K562 (cell line): ENCODE measurements around the gene TRNT1. TPM values are rescaled to one million over a fixed set of nuclear protein-coding genes. Genes with fewer than 3 reads are reported as not detected.
A peak's percentile ranks its signal among the peaks of the same experiment; 100 is the strongest.

Experiments
- DMBX1 ChIP-seq: fragments of 250-450 bp; sonication (Bioruptor Pico); IDR thresholded peaks from 2 replicates; pipeline ENCODE4 v1.8.0; 2022; ENCODE audit warnings: inconsistent platforms, mild to moderate bottlenecking, moderate library complexity, borderline replicate concordance
- FOXK1 ChIP-seq: sonication (generic); formaldehyde crosslinking; IDR thresholded peaks from 2 replicates; pipeline ENCODE4 v1.8.0; 2022; ENCODE audit warnings: missing genetic modification reagents, mild to moderate bottlenecking, borderline replicate concordance
- IRF9 ChIP-seq: fragments of 450-650 bp; IDR thresholded peaks from 2 replicates; pipeline ENCODE4 v1.6.1; 2016; ENCODE audit warnings: missing biosample characterization, missing genetic modification characterization
- JUNB ChIP-seq: fragments of 450-650 bp; formaldehyde crosslinking; conservative IDR thresholded peaks from 2 replicates; pipeline ENCODE4 v1.4.0; 2020; ENCODE audit warnings: mild to moderate bottlenecking
- MAFG ChIP-seq: fragments of 450-650 bp; conservative IDR thresholded peaks from 2 replicates; pipeline ENCODE4 v1.6.1; 2016; ENCODE audit warnings: missing genetic modification characterization, missing compliant biosample characterization
- MEF2A ChIP-seq: IDR thresholded peaks from 2 replicates; pipeline ENCODE4 v1.6.1; 2011; ENCODE audit warnings: low read depth, mild to moderate bottlenecking, low read length, moderate library complexity; ENCODE audit not compliant: control insufficient read depth
- MEIS2 ChIP-seq: fragments of 450-650 bp; IDR thresholded peaks from 2 replicates; pipeline ENCODE4 v1.6.1; 2014; ENCODE audit warnings: mild to moderate bottlenecking; ENCODE audit not compliant: partially characterized antibody
- POU5F1 ChIP-seq: fragments of 150-350 bp; IDR thresholded peaks from 2 replicates; pipeline ENCODE4 v1.6.1; 2014; ENCODE audit warnings: borderline replicate concordance, low read length, low read depth, mild to moderate bottlenecking; ENCODE audit not compliant: partially characterized antibody
- RERE ChIP-seq: sonication (generic); formaldehyde crosslinking; IDR thresholded peaks from 2 replicates; pipeline ENCODE4 v1.8.0; 2023; ENCODE audit warnings: missing genetic modification reagents, mild to moderate bottlenecking, borderline replicate concordance
- RREB1 ChIP-seq: fragments of 250-450 bp; sonication (Bioruptor Pico); IDR thresholded peaks from 2 replicates; pipeline ENCODE4 v1.4.0; 2020
- ZBTB49 ChIP-seq: sonication (generic); formaldehyde crosslinking; IDR thresholded peaks from 2 replicates; pipeline ENCODE4 v1.8.0; 2022; ENCODE audit warnings: missing genetic modification reagents, mild to moderate bottlenecking, borderline replicate concordance
- ZNF212 ChIP-seq: fragments of 450-650 bp; formaldehyde crosslinking; IDR thresholded peaks from 2 replicates; pipeline ENCODE4 v1.4.0; 2020; ENCODE audit warnings: mild to moderate bottlenecking
- polyA plus RNA-seq, 8 experiments: library from polyadenylated mRNA; depleted of rRNA in 4 of 8; stranded (reverse) in 5 of 8; unstranded in 3 of 8; fragments of >200 nt; fragmentation: Nextera tagmentation in 2 of 8; fragmentation: Illumina TruSeq in 1 of 8; extraction: Ambion mirVana in 2 of 8; extraction: Trizol in 1 of 8; gene quantifications; 2 replicates each; pipeline versions ENCODE4 v1.2.1 to v1.2.3, GENCODE V29; 2011 to 2014; ENCODE audit warnings: inconsistent platforms in 1 of 8, missing spikeins in 1 of 8
- total RNA-seq, 7 experiments: library from RNA; depleted of rRNA in 6 of 7; stranded (reverse); fragments of >200 nt in 6 of 7; fragmentation: Illumina TruSeq in 2 of 7; extraction: Trizol in 2 of 7; gene quantifications; 2 replicates each; pipeline versions ENCODE4 v1.2.1 to v1.2.3, GENCODE V29; 2011 to 2021; ENCODE audit warnings: low replicate concordance in 1 of 7

Gene TRNT1
- total and polyA plus RNA-seq, 9 of the 15 experiments (the other 6 are each of a cell fraction or from before 2014, with no cell fraction given): 38.1 to 58.2 (median 47.4) TPM

GRCh38 chr3:3189102-3189727 lies 62.5 kb downstream of the TRNT1 start (continued):
- TF ChIP-seq ZBTB49 (no peak), DMBX1 (CRISPR knock-in tag) (0 out of 2 replicates have a peak, but pooled peaks have one; percentile 31), MEF2A (no peak), MEIS2 (peak; percentile 97), FOXK1 (CRISPR knock-in tag) (no peak), RREB1 (CRISPR knock-in tag) (no peak), POU5F1 (no peak), RERE (CRISPR knock-in tag) (no peak), JUNB (no peak), IRF9 (tag) (no peak), MAFG (tag) (peak; percentile 94), ZNF212 (no peak)
